Measurements from ENCODE around the gene C15orf39. TPM values are rescaled to one million over a fixed set of nuclear protein-coding genes. Genes with fewer than 3 reads are reported as not detected.
"Not testable (repeated sequence)": the region's sequence is repeated elsewhere in the genome, so short reads cannot be mapped to it uniquely, and the experiment has no call there.

C15orf39 gene
- total RNA-seq, 1 experiment from 2014 or later, result 1.8 TPM

GRCh38 chr15:75230551-75231371, 29.1 kb downstream of the C15orf39 start:
- Histone ChIP-seq H3K27me3 (no peaks in the 10 kb centered on the region), H3K4me3 (no peak overlapping the region), H3K36me3 (no peaks in the 10 kb centered on the region), H3K9me3 (no peaks in the 10 kb centered on the region)
- no peak for DNase-seq

GRCh38 chr15:75231836-75232235, 30.2 kb downstream of the C15orf39 start:
- no peaks in the 10 kb centered on the region for H3K27me3 ChIP-seq
- no peak overlapping the region for H3K4me3 ChIP-seq
- no peak for DNase-seq
- H3K36me3 ChIP-seq, result no peaks in the 10 kb centered on the region
- H3K9me3 ChIP-seq, result no peaks in the 10 kb centered on the region

GRCh38 chr15:75232252-75232813, 30.7 kb downstream of the C15orf39 start:
- Histone ChIP-seq H3K4me3 (no peak overlapping the region), H3K9me3 (no peaks in the 10 kb centered on the region), H3K27me3 (no peaks in the 10 kb centered on the region), H3K36me3 (no peaks in the 10 kb centered on the region)
- no peak for DNase-seq

- H3K27me3 ChIP-seq, result no peaks in the 10 kb centered on the region
- H3K36me3 ChIP-seq, result no peaks in the 10 kb centered on the region
- no peaks in the 10 kb centered on the region for H3K9me3 ChIP-seq
- DNase-seq, result no peak
- no peak overlapping the region for H3K4me3 ChIP-seq
These were observed 31.3 kb downstream of the C15orf39 start for GRCh38 chr15:75232826-75233503.

GRCh38 chr15:75233504-75234190, 32.0 kb downstream of the C15orf39 start:
- no peaks in the 10 kb centered on the region for H3K9me3 ChIP-seq
- H3K4me3 ChIP-seq, result no peak overlapping the region
- no peak for DNase-seq
- H3K27me3 ChIP-seq, result no peaks in the 10 kb centered on the region
- no peaks in the 10 kb centered on the region for H3K36me3 ChIP-seq

- peaks cover 3% of the 10 kb centered on the region; the same call in 1 of the 2 replicates for H3K27me3 ChIP-seq
- H3K9me3 ChIP-seq, result no peaks in the 10 kb centered on the region
- no peak for DNase-seq
- H3K4me3 ChIP-seq, result no peak overlapping the region
- H3K36me3 ChIP-seq, result no peaks in the 10 kb centered on the region
These were observed 32.6 kb downstream of the C15orf39 start for GRCh38 chr15:75234191-75234810.

GRCh38 chr15:75235051-75235673, 33.5 kb downstream of the C15orf39 start:
- Histone ChIP-seq H3K4me3 (no peak overlapping the region), H3K36me3 (no peaks in the 10 kb centered on the region), H3K27me3 (peaks cover 4% of the 10 kb centered on the region; the same call in 1 of the 2 replicates), H3K9me3 (no peaks in the 10 kb centered on the region)
- DNase-seq, result no peak

GRCh38 chr15:75235760-75236729, 34.4 kb downstream of the C15orf39 start:
- Histone ChIP-seq H3K36me3 (no peaks in the 10 kb centered on the region), H3K27me3 (peaks cover 7% of the 10 kb centered on the region; the same call in 1 of the 2 replicates)
- no peak for DNase-seq

GRCh38 chr15:75237316-75237982, 35.8 kb downstream of the C15orf39 start:
- peaks cover 7% of the 10 kb centered on the region; the same call in 1 of the 2 replicates for H3K27me3 ChIP-seq
- no peak overlapping the region for H3K4me3 ChIP-seq
- H3K36me3 ChIP-seq, result no peaks in the 10 kb centered on the region
- no peaks in the 10 kb centered on the region for H3K9me3 ChIP-seq
- no peak for DNase-seq

More at GRCh38 chr15:75235760-75236729, 34.4 kb downstream of the C15orf39 start:
- no peak overlapping the region for H3K4me3 ChIP-seq
- H3K9me3 ChIP-seq, result no peaks in the 10 kb centered on the region

GRCh38 chr15:75238150-75238549, 36.5 kb downstream of the C15orf39 start:
- Histone ChIP-seq H3K4me3 (no peak overlapping the region), H3K36me3 (no peaks in the 10 kb centered on the region), H3K9me3 (no peaks in the 10 kb centered on the region), H3K27me3 (peaks cover 7% of the 10 kb centered on the region; the same call in 1 of the 2 replicates)
- no peak for DNase-seq

- H3K27me3 ChIP-seq, result peaks cover 33% of the 10 kb centered on the region
- H3K36me3 ChIP-seq, H3K9me3 ChIP-seq, DNase-seq, H3K4me3 ChIP-seq: not testable (repeated sequence)
These were observed 44.1 kb downstream of the C15orf39 start for GRCh38 chr15:75245741-75246140.

GRCh38 chr15:75248991-75249390, 47.3 kb downstream of the C15orf39 start:
- H3K9me3 ChIP-seq, H3K36me3 ChIP-seq, DNase-seq, H3K4me3 ChIP-seq: not testable (repeated sequence)
- H3K27me3 ChIP-seq, result peaks cover 46% of the 10 kb centered on the region

GRCh38 chr15:75249726-75250125, 48.0 kb downstream of the C15orf39 start:
- no peak overlapping the region for H3K4me3 ChIP-seq
- H3K36me3 ChIP-seq, result no peaks in the 10 kb centered on the region
- no peak for DNase-seq
- peaks cover 46% of the 10 kb centered on the region for H3K27me3 ChIP-seq
- H3K9me3 ChIP-seq, result no peaks in the 10 kb centered on the region

GRCh38 chr15:75251343-75251742, 49.7 kb downstream of the C15orf39 start:
- not testable (repeated sequence) for H3K9me3 ChIP-seq, DNase-seq
- H3K27me3 ChIP-seq, result peaks cover 46% of the 10 kb centered on the region

GRCh38 chr15:75252285-75252684, 50.6 kb downstream of the C15orf39 start:
- not testable (repeated sequence) for H3K9me3 ChIP-seq, DNase-seq, H3K4me3 ChIP-seq, H3K36me3 ChIP-seq
- H3K27me3 ChIP-seq, result peaks cover 46% of the 10 kb centered on the region

More at GRCh38 chr15:75251343-75251742, 49.7 kb downstream of the C15orf39 start:
- H3K4me3 ChIP-seq, H3K36me3 ChIP-seq: not testable (repeated sequence)

All from MG63 (cell line).